IMR-90 (cell line): ENCODE measurements around the gene ST3GAL3. TPM values are rescaled to one million over a fixed set of nuclear protein-coding genes. Genes with fewer than 3 reads are reported as not detected.

Experiments used
- ATAC-seq: fragments of 200-7000 bp; cut with Tn5 transposase; 2 replicates; pipeline ENCODE4 v1.9.1; 2020; ENCODE audit warnings: low read depth, mild to moderate bottlenecking, moderate library complexity
- BruUV-seq: library from RNA; stranded (reverse); fragments of 400-500 nt; replicated peaks from 2 replicates; lab custom pipeline; 2021; lab: Mats Ljungman, UMichigan
- CTCF ChIA-PET: fragments of 300-600 bp; formaldehyde crosslinking; extraction: SDS; loops from one replicate; lab custom pipeline; 2021; ENCODE audit warnings: antibody characterized with exemption; lab: Yijun Ruan, JAX
- POLR2A ChIA-PET: fragments of 300-600 bp; sonication (Branson Sonifier 250); formaldehyde crosslinking; loops from one replicate; lab custom pipeline; 2022; ENCODE audit warnings: antibody characterized with exemption; ENCODE audit not compliant: unreplicated experiment; lab: Charles Lee
- DNase-seq: peaks from one replicate; pipeline ENCODE4 v3.0.0; 2013
- H2AFZ ChIP-seq: replicated peaks from 2 replicates; pipeline ENCODE3; 2013; ENCODE audit warnings: low read length, mild to moderate bottlenecking; ENCODE audit not compliant: poor library complexity
- H2AK5ac ChIP-seq: 2 replicates; pipeline ENCODE4 v1.6.1; 2013; ENCODE audit warnings: low read depth, low read length, inconsistent platforms
- H2AK9ac ChIP-seq: replicated peaks from 2 replicates; pipeline ENCODE3; 2013; ENCODE audit warnings: mild to moderate bottlenecking, low read depth, low read length, moderate library complexity; ENCODE audit not compliant: poor library complexity
- H2BK120ac ChIP-seq: 2 replicates; pipeline ENCODE4 v1.6.1; 2013; ENCODE audit warnings: low read depth, low read length, inconsistent platforms
- H2BK15ac ChIP-seq: 3 replicates; pipeline ENCODE4 v1.6.1; 2013; ENCODE audit warnings: low read depth, low read length, inconsistent platforms
- H2BK20ac ChIP-seq: 2 replicates; pipeline ENCODE4 v1.6.1; 2013; ENCODE audit warnings: low read depth, mild to moderate bottlenecking, inconsistent platforms, low read length, moderate library complexity
- H2BK5ac ChIP-seq: 2 replicates; pipeline ENCODE4 v1.6.1; 2013; ENCODE audit warnings: mild to moderate bottlenecking, low read depth, low read length, inconsistent platforms; ENCODE audit not compliant: poor library complexity, severe bottlenecking
- H3K14ac ChIP-seq: replicated peaks from 2 replicates; pipeline ENCODE4 v1.6.1; 2013; ENCODE audit warnings: low read depth, low read length, inconsistent platforms
- H3K18ac ChIP-seq: 2 replicates; pipeline ENCODE4 v1.6.1; 2013; ENCODE audit warnings: low read depth, low read length, control low read depth
- H3K23ac ChIP-seq: 2 replicates; pipeline ENCODE4 v1.6.1; 2013; ENCODE audit warnings: low read depth, low read length, inconsistent platforms
- H3K27ac ChIP-seq: 2 replicates; pipeline ENCODE4 v1.5.1; 2013; ENCODE audit warnings: mild to moderate bottlenecking, control low read depth, low read length; ENCODE audit not compliant: insufficient read depth
- H3K27me3 ChIP-seq: 2 replicates; pipeline ENCODE4 v1.6.1; 2013; ENCODE audit warnings: low read length; ENCODE audit not compliant: control insufficient read depth, insufficient read depth
- H3K36me3 ChIP-seq: 2 replicates; pipeline ENCODE4 v1.6.1; 2013; ENCODE audit warnings: low read length, mixed read lengths; ENCODE audit not compliant: control insufficient read depth, insufficient read depth
- H3K4ac ChIP-seq: 2 replicates; pipeline ENCODE4 v1.6.1; 2013; ENCODE audit warnings: low read depth, low read length, inconsistent platforms
- H3K4me1 ChIP-seq: 2 replicates; pipeline ENCODE4 v1.6.1; 2013; ENCODE audit warnings: low read length, mixed read lengths; ENCODE audit not compliant: control insufficient read depth, insufficient read depth
- H3K4me2 ChIP-seq: 2 replicates; pipeline ENCODE4 v1.6.1; 2013; ENCODE audit warnings: low read depth, mild to moderate bottlenecking, control low read depth, low read length, moderate library complexity
- H3K4me3 ChIP-seq: 2 replicates; pipeline ENCODE4 v1.5.1; 2013; ENCODE audit warnings: low read depth, mild to moderate bottlenecking, control low read depth, low read length, moderate library complexity; ENCODE audit not compliant: insufficient read depth
- H3K56ac ChIP-seq: 2 replicates; pipeline ENCODE4 v1.6.1; 2013; ENCODE audit warnings: low read length, inconsistent platforms; ENCODE audit not compliant: insufficient read depth; ENCODE audit errors: extremely low read depth
- H3K79me1 ChIP-seq, 2 experiments: 2 replicates each; pipeline ENCODE4 v1.6.1; 2013; ENCODE audit warnings: low read length in 2 of 2, inconsistent platforms in 1 of 2, low read depth in 1 of 2
- H3K9ac ChIP-seq: 2 replicates; pipeline ENCODE4 v1.6.1; 2013; ENCODE audit warnings: low read depth, low read length, control low read depth
- H3K9me1 ChIP-seq: 2 replicates; pipeline ENCODE4 v1.6.1; 2013; ENCODE audit warnings: low read length, inconsistent platforms; ENCODE audit not compliant: insufficient read depth
- H3K9me3 ChIP-seq: 2 replicates; pipeline ENCODE4 v1.6.1; 2013; ENCODE audit warnings: low read length; ENCODE audit not compliant: control insufficient read depth, insufficient read depth
- H4K20me1 ChIP-seq: 2 replicates; pipeline ENCODE4 v1.6.1; 2013; ENCODE audit warnings: low read length, inconsistent platforms; ENCODE audit not compliant: insufficient read depth
- H4K5ac ChIP-seq: 2 replicates; pipeline ENCODE4 v1.6.1; 2013; ENCODE audit warnings: mild to moderate bottlenecking, low read depth, low read length, control low read depth
- H4K8ac ChIP-seq, 2 experiments: 2 replicates each; pipeline ENCODE4 v1.6.1; 2013; ENCODE audit warnings: low read depth in 2 of 2, low read length in 2 of 2, control low read depth in 1 of 2, inconsistent platforms in 1 of 2
- H4K91ac ChIP-seq: 2 replicates; pipeline ENCODE4 v1.6.1; 2013; ENCODE audit warnings: low read depth, low read length, inconsistent platforms; ENCODE audit not compliant: insufficient read depth
- CEBPB ChIP-seq: IDR thresholded peaks from 2 replicates; pipeline ENCODE4 v1.6.1; 2012; ENCODE audit warnings: low read depth, low read length, improper control_type of control experiment
- CHD1 ChIP-seq: IDR thresholded peaks from 2 replicates; pipeline ENCODE4 v1.6.1; 2012; ENCODE audit warnings: low read depth, low read length, improper control_type of control experiment
- CTCF ChIP-seq: conservative IDR thresholded peaks from 2 replicates; pipeline ENCODE4 v1.5.1; 2012; ENCODE audit warnings: mild to moderate bottlenecking, low read depth, low read length, improper control_type of control experiment
- FOS ChIP-seq: fragments of 150-350 bp; IDR thresholded peaks from 2 replicates; pipeline ENCODE4 v1.6.1; 2016; ENCODE audit warnings: low read depth, low read length
- MAZ ChIP-seq: IDR thresholded peaks from 2 replicates; pipeline ENCODE4 v1.6.1; 2012; ENCODE audit warnings: low read depth, mild to moderate bottlenecking, low read length, improper control_type of control experiment, moderate library complexity, borderline replicate concordance
- RAD21 ChIP-seq: IDR thresholded peaks from 2 replicates; pipeline ENCODE4 v1.6.1; 2012; ENCODE audit warnings: low read length, improper control_type of control experiment
- WGBS, 2 experiments: methylation state at CpG; one replicate each; pipeline versions ENCODE4 v1.1.5 to v1.1.7; 2013; ENCODE audit warnings: missing lambda C conversion rate in 2 of 2; ENCODE audit not compliant: insufficient read length in 1 of 2; ENCODE audit errors: extremely low coverage in 2 of 2; 5-methylcytosine and 5-hydroxymethylcytosine counted together
- dilution Hi-C: fragments of 300-500 bp; cut with HindIII; formaldehyde crosslinking; loops from one replicate; pipeline ENCODE4 v1.14.3; 2018; ENCODE audit warnings: low sequenced_read_pairs; ENCODE audit not compliant: unreplicated experiment
- in situ Hi-C: fragments of 300-500 bp; cut with MboI; formaldehyde crosslinking; loops from 3 replicates; pipeline ENCODE4 v1.14.3; 2019; ENCODE audit warnings: low sequenced_read_pairs, inconsistent platforms, mixed read lengths
- intact Hi-C: fragments of 100-400 bp; cut with micrococcal nuclease; formaldehyde crosslinking; loops from 2 replicates; pipeline ENCODE4 v1.10.0; 2022
- polyA plus RNA-seq, 3 experiments: library from polyadenylated mRNA; depleted of rRNA; stranded (reverse); fragments of >200 nt; gene quantifications; 2 replicates each; pipeline ENCODE4 v1.2.3, GENCODE V29; 2012; ENCODE audit warnings: low replicate concordance in 1 of 3
- total RNA-seq: library from RNA; depleted of rRNA; stranded (reverse); fragments of >200 nt; gene quantifications from 2 replicates; pipeline ENCODE4 v1.2.3, GENCODE V29; 2012

Gene ST3GAL3
- total and polyA plus RNA-seq, 2 of the 4 experiments (the other 2 are of a cell fraction), result 12.0 to 14.8 TPM

GRCh38 chr1:43835082-43836021 is 128.0 kb downstream of the ST3GAL3 start:
- H2BK15ac ChIP-seq, result peak overlapping the region; percentile 31; the same call in 1 of the 3 replicates
- no peak overlapping the region for H3K27ac ChIP-seq
- peaks cover 26 to 44% of the 10 kb centered on the region in 2 experiments for H3K79me1 ChIP-seq
- dilution Hi-C loops (no loop called here), intact Hi-C loops (no loop called here), in situ Hi-C loops (no loop called here)
- peak overlapping the region; percentile 93 for H3K14ac ChIP-seq
- 76% methylated on average over 4 of the region's 11 CpGs; no CpG with 5 or more reads in 1 of the 2 experiments for WGBS, 2 experiments
- peak overlapping the region in 1 of 2 experiments; percentile 60; a peak in 2 of 4 replicates for H4K8ac ChIP-seq
- POLR2A ChIA-PET, result no interaction called here
- H3K56ac ChIP-seq, result no peak overlapping the region; the same call in 1 of the 2 replicates
- no peak overlapping the region for H3K4me3 ChIP-seq
- H3K4me1 ChIP-seq, result peaks cover 16% of the 10 kb centered on the region
- H2AFZ ChIP-seq, result no peak overlapping the region
- H3K9me1 ChIP-seq, result peaks cover 28% of the 10 kb centered on the region
- peak; percentile 88 for DNase-seq
- no peak overlapping the region for H3K4me2 ChIP-seq
- ATAC-seq, result peak; percentile 80
- H2BK20ac ChIP-seq, result peak overlapping the region; percentile 38; the same call in 1 of the 2 replicates
- no peak overlapping the region for H2BK5ac ChIP-seq
- peak overlapping the region; percentile 94; the same call in 1 of the 2 replicates for H2AK5ac ChIP-seq
- H3K18ac ChIP-seq, result no peak overlapping the region
- no peak overlapping the region for H4K5ac ChIP-seq
- BruUV-seq, result no TSS peak
- CTCF ChIA-PET, result no interaction called here
- peak overlapping the region; percentile 65 for H3K4ac ChIP-seq
- no peaks in the 10 kb centered on the region for H3K27me3 ChIP-seq
- TF ChIP-seq MAZ (peak; percentile 25; the same call in 1 of the 2 replicates), CTCF (no peak), RAD21 (no peak), CEBPB (no peak), FOS (peak; percentile 57; the same call in 1 of the 2 replicates), CHD1 (no peak)
- peaks cover 19% of the 10 kb centered on the region for H4K20me1 ChIP-seq
- H3K36me3 ChIP-seq, result peaks cover 15% of the 10 kb centered on the region
- H2BK120ac ChIP-seq, result peak overlapping the region; percentile 41
- H2AK9ac ChIP-seq, result peak overlapping the region; percentile 18
- peak overlapping the region; percentile 88 for H3K23ac ChIP-seq
- H4K91ac ChIP-seq, result peak overlapping the region; percentile 21
- no peak overlapping the region for H3K9ac ChIP-seq
- no peaks in the 10 kb centered on the region for H3K9me3 ChIP-seq
